Endothelial cell of umbilical vein (primary cell): Measurements from ENCODE around the gene THSD4. TPM values are rescaled to one million over a fixed set of nuclear protein-coding genes. Genes with fewer than 3 reads are reported as not detected.
A peak's percentile ranks its signal among the peaks of the same experiment; 100 is the strongest.

Source experiments
- BruUV-seq: library from RNA; stranded (reverse); fragments of 400-500 nt; replicated peaks from 2 replicates; lab custom pipeline; 2021; lab: Mats Ljungman, UMichigan
- CTCF ChIA-PET: fragments of 300-600, 350-600 bp; sonication (Branson Sonifier 250); formaldehyde crosslinking; loops from one replicate; lab custom pipeline; 2021; ENCODE audit warnings: antibody characterized with exemption, inconsistent platforms; lab: Charles Lee
- POLR2A ChIA-PET: fragments of 300-600, 350-600 bp; sonication (Branson Sonifier 250); formaldehyde crosslinking; loops from one replicate; lab custom pipeline; 2021; ENCODE audit warnings: antibody characterized with exemption, inconsistent platforms; lab: Charles Lee
- DNase-seq: peaks from one replicate; pipeline ENCODE4 v3.0.0-alpha.2; 2011; ENCODE audit warnings: low read depth, low spot score
- FAIRE-seq: peaks from 2 replicates; lab custom pipeline; 2011; peaks lifted over from hg19 to GRCh38; lab: Jason Lieb, UNC
- H2AFZ ChIP-seq: 2 replicates; pipeline ENCODE4 v1.6.0; 2012; ENCODE audit warnings: low read depth, low read length, control low read depth, inconsistent platforms
- H3K27ac ChIP-seq: 2 replicates; pipeline ENCODE4 v1.5.1; 2011; ENCODE audit warnings: low read depth, mild to moderate bottlenecking, control low read depth, low read length, moderate library complexity; ENCODE audit not compliant: insufficient read depth
- H3K27me3 ChIP-seq, 2 experiments: 2 replicates each; pipeline versions ENCODE4 v1.6.0 to v1.6.1; 2011; ENCODE audit warnings: low read length in 2 of 2, mixed read lengths in 1 of 2; ENCODE audit not compliant: control insufficient read depth in 2 of 2, insufficient read depth in 2 of 2
- H3K36me3 ChIP-seq, 2 experiments: 2 replicates in 1 of 2; 3 replicates in 1 of 2; pipeline ENCODE4 v1.5.1; 2011; ENCODE audit warnings: low read length in 2 of 2, mild to moderate bottlenecking in 1 of 2, moderate library complexity in 1 of 2; ENCODE audit not compliant: control insufficient read depth in 2 of 2, insufficient read depth in 2 of 2; ENCODE audit errors: extremely low read depth in 1 of 2
- H3K4me1 ChIP-seq: 3 replicates; pipeline ENCODE4 v1.5.1; 2011; ENCODE audit warnings: mild to moderate bottlenecking, low read length; ENCODE audit not compliant: control insufficient read depth, insufficient read depth; ENCODE audit errors: extremely low read depth
- H3K4me2 ChIP-seq: 2 replicates; pipeline ENCODE4 v1.6.1; 2011; ENCODE audit warnings: low read length, control low read depth, mixed read lengths; ENCODE audit not compliant: insufficient read depth
- H3K4me3 ChIP-seq, 3 experiments: fragments of 200-600 bp in 1 of 3; sonication (generic), shearing (Covaris generic) in 1 of 3; replicated peaks in 1 of 3; 2 replicates each; pipeline ENCODE4 v1.5.1; 2011 to 2016; ENCODE audit warnings: control low read depth in 3 of 3, low read length in 3 of 3, mild to moderate bottlenecking in 2 of 3, inconsistent platforms in 1 of 3, low read depth in 1 of 3, moderate library complexity in 1 of 3; ENCODE audit not compliant: insufficient read depth in 1 of 3
- H3K79me2 ChIP-seq: 2 replicates; pipeline ENCODE4 v1.6.0; 2012; ENCODE audit warnings: low read length, inconsistent platforms; ENCODE audit not compliant: control insufficient read depth, insufficient read depth
- H3K9ac ChIP-seq: replicated peaks from 2 replicates; pipeline ENCODE3; 2011; ENCODE audit warnings: low read length, control low read depth; ENCODE audit not compliant: insufficient read depth; ENCODE audit errors: extremely low read depth
- H3K9me1 ChIP-seq: replicated peaks from 3 replicates; pipeline ENCODE4 v1.6.0; 2011; ENCODE audit warnings: mild to moderate bottlenecking, low read length; ENCODE audit not compliant: control insufficient read depth, insufficient read depth; ENCODE audit errors: extremely low read depth
- H3K9me3 ChIP-seq: replicated peaks from 2 replicates; pipeline ENCODE4 v1.5.1; 2012; ENCODE audit warnings: low read length, inconsistent platforms; ENCODE audit not compliant: control insufficient read depth, insufficient read depth
- H4K20me1 ChIP-seq: replicated peaks from 2 replicates; pipeline ENCODE3; 2011; ENCODE audit warnings: mild to moderate bottlenecking, low read length; ENCODE audit not compliant: control insufficient read depth, insufficient read depth; ENCODE audit errors: extremely low read depth
- EZH2 ChIP-seq: IDR thresholded peaks from 2 replicates; pipeline ENCODE4 v1.6.1; 2012; ENCODE audit warnings: borderline replicate concordance, low read depth, mild to moderate bottlenecking, moderate library complexity, low read length, inconsistent platforms; ENCODE audit not compliant: severe bottlenecking
- FOS ChIP-seq: IDR thresholded peaks from 2 replicates; pipeline ENCODE4 v1.6.1; 2011; ENCODE audit warnings: mild to moderate bottlenecking, low read length, moderate library complexity, borderline replicate concordance; ENCODE audit not compliant: insufficient read depth
- GATA2 ChIP-seq: IDR thresholded peaks from 2 replicates; pipeline ENCODE4 v1.7.0; 2011; ENCODE audit warnings: low read depth, mild to moderate bottlenecking, moderate library complexity, mixed read lengths, low read length; ENCODE audit not compliant: insufficient read length, insufficient read depth
- JUN ChIP-seq: IDR thresholded peaks from 2 replicates; pipeline ENCODE4 v1.6.1; 2011; ENCODE audit warnings: borderline replicate concordance, low read depth; ENCODE audit not compliant: insufficient read length, insufficient read depth
- MYC ChIP-seq: IDR thresholded peaks from one replicate; pipeline ENCODE4 v1.6.1; 2011; ENCODE audit warnings: mild to moderate bottlenecking, low read depth, low read length
- POLR2A ChIP-seq: IDR thresholded peaks from 2 replicates; pipeline ENCODE4 v1.6.1; 2012; ENCODE audit warnings: low read depth, mild to moderate bottlenecking, control low read depth, low read length
- POLR2AphosphoS5 ChIP-seq: IDR thresholded peaks from 2 replicates; pipeline ENCODE4 v1.6.1; 2012; ENCODE audit warnings: low read depth, mild to moderate bottlenecking, control low read depth, low read length, moderate library complexity; ENCODE audit not compliant: insufficient read depth
- dilution Hi-C: fragments of 300-500 bp; cut with MboI; formaldehyde crosslinking; loops from one replicate; pipeline ENCODE4 v1.15.0; 2019; ENCODE audit warnings: low sequenced_read_pairs; ENCODE audit not compliant: extremely low pct_ligation_motif_present
- intact Hi-C: fragments of 100-400 bp; cut with micrococcal nuclease; formaldehyde crosslinking; loops from one replicate; pipeline ENCODE4 v1.10.0; 2022
- polyA plus RNA-seq, 4 experiments: library from polyadenylated mRNA; depleted of rRNA in 3 of 4; stranded (reverse) in 3 of 4; unstranded in 1 of 4; fragments of >200 nt; gene quantifications; 2 replicates each; pipeline versions ENCODE4 v1.2.1 to v1.2.3, GENCODE V29; 2011 to 2012; ENCODE audit warnings: missing spikeins in 1 of 4
- total RNA-seq: library from RNA; stranded (reverse); gene quantifications from 2 replicates; pipeline ENCODE4 v1.2.3, GENCODE V29; 2021
- TF ChIP-seq, protein P1 (sequence below): IDR thresholded peaks from 2 replicates; pipeline ENCODE4 v1.6.1; 2011; ENCODE audit not compliant: insufficient read depth, insufficient read length
- TF ChIP-seq, protein P2 (sequence below), 2 donors: IDR thresholded peaks; 1 replicate in 1 of 2; 2 replicates in 1 of 2; pipeline ENCODE4 v1.5.1; 2011; ENCODE audit warnings: low read length in 2 of 2, mild to moderate bottlenecking in 2 of 2, moderate library complexity in 2 of 2, control low read depth in 1 of 2, inconsistent platforms in 1 of 2, low read depth in 1 of 2; ENCODE audit not compliant: insufficient read depth in 1 of 2; ENCODE audit errors: extremely low read depth in 1 of 2

Gene THSD4
- total and polyA plus RNA-seq, 2 donors (not counting 3 experiments of a cell fraction or from before 2014, with no cell fraction given): 9.9 to 25.4 TPM

- dilution Hi-C loops (no loop called here), intact Hi-C loops (no loop called here)
- Histone ChIP-seq H3K4me1 (peaks cover 7% of the 10 kb centered on the region), H3K27me3 (no peaks in the 10 kb centered on the region), H2AFZ (no peak overlapping the region), H3K27ac (no peak overlapping the region), H3K4me3 (no peak overlapping the region), H3K36me3 (no peaks in the 10 kb centered on the region), H3K4me2 (no peak overlapping the region), H4K20me1 (no peaks in the 10 kb centered on the region), H3K9me1 (no peaks in the 10 kb centered on the region), H3K9ac (no peak overlapping the region), H3K79me2 (no peaks in the 10 kb centered on the region), H3K9me3 (no peaks in the 10 kb centered on the region)
- ChIA-PET CTCF (interaction anchor here (1.8 kb wide), 1 partner anchor 83 kb away, joined by 7 read pairs; no protein-coding TSS in a partner anchor), POLR2A (no interaction called here)
- TF ChIP-seq POLR2AphosphoS5: no peak
- TF ChIP-seq, protein P1, sequence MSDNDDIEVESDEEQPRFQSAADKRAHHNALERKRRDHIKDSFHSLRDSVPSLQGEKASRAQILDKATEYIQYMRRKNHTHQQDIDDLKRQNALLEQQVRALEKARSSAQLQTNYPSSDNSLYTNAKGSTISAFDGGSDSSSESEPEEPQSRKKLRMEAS: no peak
- no peak for TF ChIP-seq FOS
- no peak for TF ChIP-seq GATA2
- no peak for DNase-seq
- no TSS peak for BruUV-seq
- FAIRE-seq: no peak
Measured at GRCh38 chr15:71660501-71660900, 545.2 kb downstream of the THSD4 start.

DNA sequence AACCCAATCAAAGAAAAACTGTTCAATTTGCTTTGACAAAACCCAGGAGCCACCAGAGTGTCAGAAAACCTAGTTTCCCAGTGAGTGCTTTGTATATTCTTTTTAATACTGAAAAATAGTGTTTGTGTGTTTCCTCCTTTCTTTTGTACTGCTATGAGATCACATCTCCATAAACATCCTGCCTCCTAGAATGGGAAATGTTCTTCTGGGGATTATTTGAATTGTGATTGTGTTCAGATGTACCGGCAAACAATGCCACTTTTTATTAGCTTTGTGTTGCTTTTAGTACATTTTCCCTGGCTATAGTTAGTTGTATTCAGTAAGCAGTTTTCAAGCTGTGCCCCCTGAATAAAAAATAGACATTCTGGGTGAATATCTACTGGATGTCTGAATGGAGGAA lies 547.0 kb downstream of the THSD4 start:
- H3K4me2 ChIP-seq: peak overlapping the region; percentile 2
- no peaks in the 10 kb centered on the region for H3K9me1 ChIP-seq
- H3K27ac ChIP-seq: peak overlapping the region; percentile 1
- no peak overlapping the region for H3K4me3 ChIP-seq
- no peaks in the 10 kb centered on the region for H3K9me3 ChIP-seq
- no peaks in the 10 kb centered on the region for H3K27me3 ChIP-seq
- no peaks in the 10 kb centered on the region for H3K36me3 ChIP-seq
- POLR2A ChIA-PET: no interaction called here
- no peaks in the 10 kb centered on the region for H3K79me2 ChIP-seq
- DNase-seq: peak; percentile 68
- intact Hi-C loops: no loop called here
- H3K4me1 ChIP-seq: peaks cover 7% of the 10 kb centered on the region
- TF ChIP-seq, protein P1: no peak
- TF ChIP-seq EZH2: no peak
- no peak for TF ChIP-seq MYC
- TF ChIP-seq GATA2: no peak
- TF ChIP-seq POLR2AphosphoS5: no peak
- TF ChIP-seq POLR2A: no peak
- TF ChIP-seq FOS: no peak
- no peak for TF ChIP-seq JUN
- TF ChIP-seq, protein P2, sequence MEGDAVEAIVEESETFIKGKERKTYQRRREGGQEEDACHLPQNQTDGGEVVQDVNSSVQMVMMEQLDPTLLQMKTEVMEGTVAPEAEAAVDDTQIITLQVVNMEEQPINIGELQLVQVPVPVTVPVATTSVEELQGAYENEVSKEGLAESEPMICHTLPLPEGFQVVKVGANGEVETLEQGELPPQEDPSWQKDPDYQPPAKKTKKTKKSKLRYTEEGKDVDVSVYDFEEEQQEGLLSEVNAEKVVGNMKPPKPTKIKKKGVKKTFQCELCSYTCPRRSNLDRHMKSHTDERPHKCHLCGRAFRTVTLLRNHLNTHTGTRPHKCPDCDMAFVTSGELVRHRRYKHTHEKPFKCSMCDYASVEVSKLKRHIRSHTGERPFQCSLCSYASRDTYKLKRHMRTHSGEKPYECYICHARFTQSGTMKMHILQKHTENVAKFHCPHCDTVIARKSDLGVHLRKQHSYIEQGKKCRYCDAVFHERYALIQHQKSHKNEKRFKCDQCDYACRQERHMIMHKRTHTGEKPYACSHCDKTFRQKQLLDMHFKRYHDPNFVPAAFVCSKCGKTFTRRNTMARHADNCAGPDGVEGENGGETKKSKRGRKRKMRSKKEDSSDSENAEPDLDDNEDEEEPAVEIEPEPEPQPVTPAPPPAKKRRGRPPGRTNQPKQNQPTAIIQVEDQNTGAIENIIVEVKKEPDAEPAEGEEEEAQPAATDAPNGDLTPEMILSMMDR (IDR thresholded peaks at IDR 0.05; ENCODE audit: extremely low read depth in 1 of 2, insufficient read depth in 1 of 2, low read depth in 1 of 2, low read length in 2 of 2): no peak
- H4K20me1 ChIP-seq: no peaks in the 10 kb centered on the region
- peak; percentile 76 for FAIRE-seq
- dilution Hi-C loops: no loop called here
- no TSS peak for BruUV-seq
- H3K9ac ChIP-seq: no peak overlapping the region
- CTCF ChIA-PET: interaction anchor here (0.9 to 1.8 kb wide), 6 partner anchors 9 to 222 kb away, joined by 3 to 8 read pairs (median 3); no protein-coding TSS in a partner anchor
- H2AFZ ChIP-seq: no peak overlapping the region
